HG03097 (cell line): Measurements from ENCODE around the gene CYTH4.

Experiments
- ATAC-seq: cut with Tn5 transposase; IDR thresholded peaks from one replicate; pipeline ENCODE4 v1.9.1; 2021; ENCODE audit not compliant: unreplicated experiment, low FRiP score

CYTH4 gene

DNA sequence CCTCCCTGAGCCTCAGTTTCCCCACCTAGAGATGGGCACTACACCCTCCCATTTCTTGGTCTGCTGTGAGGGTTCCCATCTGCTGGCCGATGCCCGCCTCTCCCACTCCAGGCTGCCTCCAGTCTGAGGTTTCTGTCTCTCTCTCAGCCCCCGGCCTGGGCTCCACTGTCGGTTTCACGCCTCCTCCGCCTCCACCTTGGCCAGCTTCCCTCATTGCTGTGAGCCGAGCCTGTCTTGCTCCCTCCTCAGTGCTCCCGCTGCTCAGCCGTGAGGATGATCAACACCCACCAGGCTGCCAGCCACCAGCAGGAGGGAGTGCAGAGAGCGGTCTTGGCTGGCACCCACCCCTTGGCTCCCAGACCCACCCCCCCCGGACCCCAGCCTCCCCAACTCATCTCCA lies 61.0 kb downstream of the CYTH4 start:
- no peak for ATAC-seq

DNA sequence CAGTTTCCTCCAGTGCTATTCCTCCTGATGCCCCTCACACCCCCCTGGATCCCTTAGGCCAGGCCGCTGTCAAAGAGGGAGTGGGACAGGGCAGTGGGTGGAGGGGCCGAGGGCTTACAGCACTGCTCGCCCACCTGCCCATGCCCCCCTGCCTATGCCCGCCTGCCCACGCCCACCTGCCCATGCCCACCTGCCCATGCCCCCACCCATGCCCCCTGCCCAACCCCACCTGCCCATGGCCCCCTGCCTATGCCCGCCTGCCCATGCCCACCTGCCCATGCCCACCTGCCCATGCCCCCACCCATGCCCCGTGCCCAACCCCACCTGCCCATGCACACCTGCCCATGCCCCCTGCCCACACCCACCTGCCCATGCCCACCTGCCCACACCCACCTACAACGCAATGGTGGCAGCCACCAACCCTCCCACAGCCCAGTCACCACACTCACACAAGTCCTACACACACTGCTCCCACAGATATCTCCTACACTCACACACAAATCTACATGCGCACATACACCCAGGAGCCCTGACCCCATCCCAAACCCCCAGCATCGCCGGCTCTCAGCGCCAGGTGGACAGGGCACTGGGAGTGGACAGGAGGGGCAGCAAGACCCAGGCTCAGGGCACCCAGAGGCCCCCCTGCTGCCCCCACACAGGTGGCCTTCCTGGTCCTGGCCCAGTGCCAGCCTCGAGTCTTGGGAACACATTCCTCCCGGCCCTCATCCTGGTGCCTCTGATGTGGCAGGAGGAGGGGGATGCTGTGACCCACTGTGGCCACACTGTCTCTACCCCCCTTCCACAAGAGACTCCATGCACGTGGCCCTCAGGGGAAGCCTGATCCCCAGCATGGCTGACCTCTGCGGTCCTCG lies 61.8 kb downstream of the CYTH4 start:
- ATAC-seq, result no peak

DNA sequence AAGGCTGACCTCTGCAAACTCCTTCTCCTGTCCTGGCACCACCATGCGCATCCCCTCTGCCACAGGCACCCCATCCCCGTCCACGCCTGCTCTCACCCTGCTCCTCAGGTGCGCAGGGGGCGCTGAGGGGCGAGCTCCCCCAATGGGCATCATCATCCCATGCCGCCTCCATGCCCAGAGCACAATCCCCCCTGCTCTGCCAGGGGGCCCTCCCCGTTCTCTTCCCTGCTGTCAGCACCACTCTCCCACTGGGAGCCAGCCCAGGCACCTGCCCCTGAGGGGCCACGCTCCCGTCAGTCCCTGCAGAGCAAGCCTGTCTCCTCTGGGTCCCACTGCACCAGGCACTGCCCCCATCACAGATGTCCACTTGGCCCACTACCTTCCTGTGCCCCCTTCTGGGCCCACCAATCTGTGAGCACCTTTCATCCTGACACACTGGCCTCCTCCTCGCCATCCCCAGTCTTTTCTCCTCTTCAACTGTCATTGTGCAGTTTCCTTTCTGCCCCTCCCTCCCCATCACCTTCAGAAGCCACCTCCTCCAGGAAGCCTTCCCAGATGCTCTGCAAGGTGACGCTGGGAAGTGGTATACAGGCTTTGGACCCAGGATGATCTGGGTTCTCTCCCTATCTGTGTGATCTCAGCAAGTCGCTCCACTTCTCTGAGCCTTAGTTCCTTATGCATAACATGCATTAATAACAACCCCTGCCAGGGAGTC lies 62.6 kb downstream of the CYTH4 start:
- ATAC-seq, result no peak

DNA sequence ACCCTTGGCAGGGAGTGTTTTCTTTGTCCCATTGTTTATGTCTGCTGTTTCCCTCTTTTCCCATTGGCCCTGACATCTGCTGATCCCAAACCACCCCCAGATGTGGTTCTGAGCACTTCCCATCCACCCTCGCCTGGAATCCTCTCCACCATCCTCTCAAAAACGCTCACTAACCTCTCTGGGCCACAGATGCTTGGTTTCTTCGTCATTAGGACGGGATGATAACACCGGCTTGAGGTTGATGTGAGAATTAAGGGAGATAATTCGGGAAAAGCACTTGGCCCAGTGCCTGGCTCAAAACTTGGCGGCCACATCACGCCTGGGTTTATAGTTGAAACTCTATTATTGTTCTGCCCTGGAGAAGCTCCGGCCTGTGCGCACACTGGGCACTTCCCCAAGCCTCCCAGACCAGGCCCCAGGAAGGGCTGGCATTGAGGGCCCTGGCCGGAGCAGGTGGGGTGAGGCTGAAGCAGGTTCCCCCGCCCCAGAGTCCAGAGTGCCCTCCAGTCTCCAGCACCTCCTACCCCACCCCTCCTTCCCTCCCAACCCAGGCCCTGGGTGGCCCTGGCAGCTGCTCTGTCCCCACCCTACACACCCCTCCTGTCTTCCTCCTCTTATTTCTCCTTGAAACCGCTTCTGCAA lies 63.7 kb downstream of the CYTH4 start:
- no peak for ATAC-seq

DNA sequence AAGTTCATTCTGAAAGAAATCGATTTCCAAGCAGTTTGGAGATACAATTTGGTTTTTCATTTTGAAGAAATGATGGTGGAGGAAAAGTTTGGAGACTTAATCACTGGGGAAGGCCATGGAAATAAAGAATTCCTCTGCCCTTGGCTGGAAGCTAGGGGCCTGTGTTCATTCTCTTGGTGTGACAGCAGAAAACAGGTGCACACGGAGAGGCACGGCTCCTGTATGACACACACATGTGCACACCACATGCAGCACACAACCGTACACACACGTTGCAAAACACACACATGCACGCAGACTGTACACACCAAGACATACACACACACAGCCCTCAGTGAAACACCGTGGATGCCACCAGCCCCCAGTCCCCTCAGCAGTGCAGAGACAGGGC lies 64.2 kb downstream of the CYTH4 start:
- no peak for ATAC-seq

DNA sequence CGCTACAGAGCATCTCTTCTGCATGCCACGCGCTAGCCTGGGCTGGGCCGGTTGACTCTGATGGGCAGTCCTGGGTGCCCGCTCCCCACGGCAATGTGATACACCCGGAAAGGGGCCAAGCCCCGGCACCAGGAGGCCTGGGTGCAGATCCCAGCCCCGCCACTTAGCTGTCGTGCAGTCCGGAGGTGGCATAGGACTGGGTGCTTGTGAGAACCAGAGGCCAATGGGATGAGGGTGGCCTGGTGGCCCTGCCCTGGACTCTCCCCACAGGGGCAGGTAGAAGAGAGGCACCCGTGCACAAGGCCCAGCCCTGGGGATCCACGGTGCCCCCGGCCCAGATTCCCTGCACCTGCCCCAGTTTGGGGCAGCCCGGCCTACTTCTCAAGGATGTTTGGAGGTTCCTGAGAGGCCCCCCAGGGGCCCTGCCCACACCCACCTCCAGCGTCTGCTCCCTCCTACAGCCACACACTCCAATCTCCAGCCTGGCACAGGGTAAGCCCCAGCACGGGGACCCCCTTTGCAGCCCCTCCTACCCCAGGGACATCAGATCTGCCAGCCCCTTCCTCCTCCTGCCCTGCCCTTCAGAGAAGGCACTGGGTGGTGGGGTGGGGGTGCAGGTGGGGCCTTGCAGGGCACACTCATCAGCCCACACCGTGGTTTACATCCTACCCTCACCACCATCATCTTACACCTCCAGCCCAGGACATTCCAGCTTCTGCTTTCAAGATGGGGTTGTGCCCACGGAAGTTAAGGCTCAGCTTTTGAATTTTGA lies 66.9 kb downstream of the CYTH4 start:
- ATAC-seq, result no peak

DNA sequence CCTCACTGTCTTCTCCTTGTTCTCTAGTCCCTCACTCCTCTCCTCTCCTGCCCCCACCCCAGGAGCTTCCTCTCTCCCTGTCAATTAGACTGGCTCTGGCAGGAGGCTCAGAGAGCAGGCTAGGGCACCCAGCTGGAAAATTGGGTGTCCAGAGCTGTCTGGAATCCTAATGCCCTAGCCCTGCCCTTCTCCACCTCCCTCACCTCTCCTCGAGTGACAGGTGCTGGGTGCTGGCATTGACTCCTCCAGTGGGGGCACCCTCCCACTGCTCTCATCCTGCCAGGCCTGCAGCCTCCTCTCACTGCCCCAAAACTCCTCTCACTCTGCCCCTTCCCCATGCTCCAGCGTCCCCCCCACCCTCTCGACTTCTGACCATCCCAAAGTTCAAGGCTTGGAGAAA lies 68.9 kb downstream of the CYTH4 start:
- ATAC-seq, result no peak

DNA sequence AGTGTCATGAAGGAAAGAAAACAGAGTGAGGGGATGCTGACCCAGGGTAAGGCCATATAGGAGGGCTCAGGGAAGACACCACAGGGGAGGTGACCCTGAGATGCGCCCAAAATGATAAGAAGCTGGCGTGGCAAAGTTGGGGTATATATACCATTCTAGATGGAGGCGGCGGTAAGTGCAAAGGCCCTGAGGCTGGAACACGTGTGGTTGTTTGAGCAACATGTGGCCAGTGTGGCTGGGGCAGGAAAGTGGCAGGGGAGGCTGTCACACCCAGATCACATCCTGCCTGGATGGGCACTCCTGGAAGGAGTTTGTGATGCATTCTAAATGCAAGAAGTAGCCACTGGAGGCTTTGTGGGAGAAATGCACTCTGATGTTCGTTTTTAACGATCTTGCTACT lies 70.2 kb downstream of the CYTH4 start:
- ATAC-seq, result no peak

DNA sequence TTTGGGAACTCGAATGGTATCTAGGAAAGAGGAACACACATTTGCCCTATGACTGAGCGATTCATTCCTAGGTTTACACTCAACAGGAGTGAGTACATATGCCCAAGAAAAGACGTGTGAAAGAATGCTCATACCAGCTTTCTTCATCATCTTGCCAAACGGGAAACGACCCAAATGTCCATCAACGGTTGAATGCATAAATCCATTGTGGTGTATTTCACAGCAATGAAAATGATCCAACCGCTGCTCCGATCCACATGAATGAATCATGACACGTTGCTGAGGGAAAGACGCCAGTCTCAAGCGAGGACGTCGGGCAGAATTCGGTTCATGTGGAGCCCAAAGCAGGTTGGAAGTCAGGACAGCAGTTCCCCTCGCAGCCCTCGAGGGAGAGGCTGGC lies 71.5 kb downstream of the CYTH4 start:
- ATAC-seq, result no peak

DNA sequence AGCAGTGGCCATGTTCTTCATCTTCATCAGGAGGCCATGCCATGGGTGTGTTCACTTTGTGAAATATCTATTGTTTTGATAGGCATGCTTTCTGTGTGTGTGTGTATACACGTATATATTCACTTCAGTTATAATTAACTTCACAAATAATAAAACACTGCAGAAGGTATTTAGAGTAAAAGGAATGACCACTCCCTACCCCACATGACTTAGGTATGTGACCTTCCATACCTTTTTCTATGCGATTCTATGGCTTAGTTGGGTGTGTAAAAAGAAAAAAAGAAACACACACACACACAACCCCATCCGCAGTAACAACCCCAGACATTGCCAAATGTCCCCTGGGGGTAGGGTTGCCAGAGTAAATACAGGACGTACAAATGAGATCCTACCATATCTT lies 72.0 kb downstream of the CYTH4 start:
- no peak for ATAC-seq

DNA sequence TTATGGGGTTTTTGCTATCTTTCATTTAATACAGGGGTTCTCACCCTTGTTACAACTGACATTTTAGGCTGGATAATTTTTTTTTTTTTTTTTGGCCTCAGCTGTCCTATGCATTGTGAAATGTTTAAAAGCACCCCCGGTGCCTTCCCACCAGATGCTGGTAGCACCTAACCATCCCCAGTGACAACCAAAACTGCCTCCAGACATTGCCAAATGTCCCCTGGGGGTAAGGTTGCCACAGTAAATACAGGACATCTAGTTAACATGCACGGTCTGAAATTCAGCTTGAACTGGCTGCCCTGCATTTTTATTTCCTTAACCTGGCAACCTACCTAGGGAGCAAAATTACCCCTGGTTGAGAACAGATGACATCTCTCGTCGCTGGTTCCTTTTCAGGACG lies 72.4 kb downstream of the CYTH4 start:
- ATAC-seq, result no peak

DNA sequence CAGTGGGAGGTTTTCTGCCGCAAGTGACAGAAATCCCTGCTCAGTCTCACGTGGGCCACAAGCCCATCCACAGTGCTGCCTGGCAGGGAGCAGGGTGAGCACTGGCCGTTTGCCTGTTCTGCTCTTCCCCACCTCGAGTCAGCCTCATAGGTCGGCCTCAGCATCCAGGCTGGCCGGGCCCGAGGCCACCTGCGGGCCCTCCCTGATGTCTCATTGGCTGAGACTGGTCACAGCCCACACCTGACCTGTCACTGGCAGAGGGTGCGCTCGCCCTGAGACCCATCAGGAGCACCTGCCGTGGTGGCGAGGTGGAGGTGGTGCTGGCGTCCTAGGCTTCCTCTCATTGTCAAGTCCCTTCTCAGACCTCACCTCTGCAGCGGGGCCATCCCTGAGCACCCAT lies 72.9 kb downstream of the CYTH4 start:
- ATAC-seq, result no peak

DNA sequence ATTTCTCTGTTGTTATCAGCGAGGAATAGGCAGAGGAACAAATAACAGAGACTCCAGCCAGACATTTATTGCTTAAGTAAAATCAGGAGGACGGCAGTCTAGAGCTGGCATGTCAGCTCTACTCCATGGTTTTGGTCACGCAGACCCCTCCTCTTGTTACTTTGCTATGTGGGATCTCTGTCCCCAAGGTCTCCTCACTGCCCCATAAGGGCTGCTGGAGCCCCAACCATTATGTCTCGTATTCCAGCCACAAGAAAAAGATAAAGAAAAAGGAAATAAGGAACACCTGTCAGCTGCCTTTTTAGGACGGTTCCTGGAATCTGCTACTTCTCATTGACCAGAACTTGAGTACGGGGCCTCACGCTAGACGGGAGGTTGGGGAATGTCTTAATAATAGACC lies 74.6 kb downstream of the CYTH4 start:
- ATAC-seq, result no peak

DNA sequence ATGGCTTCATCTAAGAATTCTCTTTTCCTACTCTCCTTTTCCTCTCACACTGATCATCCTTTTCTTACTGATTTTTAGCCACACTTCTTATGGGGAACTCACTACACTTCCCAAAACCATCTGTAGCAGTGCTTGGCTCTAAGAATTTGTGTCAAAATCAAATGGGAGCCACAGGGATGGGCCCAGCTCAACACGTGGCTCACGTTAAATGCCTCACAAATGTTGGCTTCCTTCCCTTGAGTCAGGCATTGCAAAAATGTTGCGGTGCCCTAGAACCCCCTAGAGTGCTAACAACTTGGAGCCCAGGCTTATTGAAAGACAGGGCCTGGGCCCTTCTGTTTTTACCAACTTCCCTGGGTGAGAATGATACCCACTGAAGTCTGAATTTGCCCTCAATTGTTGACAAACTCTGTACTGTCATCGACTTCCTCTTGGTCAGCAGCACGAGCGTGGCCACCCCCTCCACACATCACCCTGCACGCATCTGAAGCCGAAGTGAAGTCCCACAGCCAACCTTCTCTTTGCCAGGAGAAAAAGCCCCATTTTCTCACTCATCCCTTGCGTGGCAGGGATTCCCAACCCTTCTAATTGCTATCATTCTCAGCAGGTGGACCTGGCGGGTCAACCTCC lies 75.3 kb downstream of the CYTH4 start:
- ATAC-seq, result no peak

DNA sequence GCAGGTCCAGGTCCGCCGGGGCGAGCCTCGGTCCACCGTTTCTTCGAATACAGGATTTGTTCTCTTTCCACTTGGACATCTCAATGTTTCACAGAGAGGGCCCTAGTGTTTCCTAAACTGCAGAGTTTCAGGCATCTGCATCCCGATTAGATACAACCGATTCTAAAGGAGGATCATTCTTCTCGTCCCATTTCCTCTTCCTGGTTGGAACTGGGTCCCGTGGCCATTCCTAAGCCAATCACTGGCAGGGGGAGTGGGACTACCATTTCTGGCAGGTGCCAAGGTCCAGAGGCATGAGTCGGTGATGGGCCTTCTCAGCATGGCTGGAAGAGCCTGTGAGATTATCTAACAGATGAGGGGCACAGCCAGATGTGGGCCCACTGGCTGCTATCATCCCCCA lies 76.1 kb downstream of the CYTH4 start:
- ATAC-seq, result no peak

DNA sequence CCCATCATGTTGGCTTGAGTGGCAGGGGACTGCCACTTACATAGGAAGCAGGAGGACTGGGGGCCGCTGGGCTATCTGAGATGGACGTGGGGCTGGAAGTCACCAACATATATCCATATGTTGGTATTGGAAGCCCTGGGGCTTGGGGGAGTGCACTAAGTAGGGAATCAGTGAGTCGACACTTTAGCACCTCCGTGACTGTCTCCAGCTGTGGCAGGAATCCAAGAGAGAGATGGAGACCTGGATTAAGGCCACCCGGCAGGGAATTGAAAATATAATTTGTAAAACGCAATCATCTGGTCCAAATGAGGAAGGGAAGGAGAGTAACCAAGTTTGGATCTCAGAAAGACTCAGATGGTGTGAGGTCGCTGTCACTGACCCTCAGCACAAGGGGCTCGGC lies 76.6 kb downstream of the CYTH4 start:
- no peak for ATAC-seq

DNA sequence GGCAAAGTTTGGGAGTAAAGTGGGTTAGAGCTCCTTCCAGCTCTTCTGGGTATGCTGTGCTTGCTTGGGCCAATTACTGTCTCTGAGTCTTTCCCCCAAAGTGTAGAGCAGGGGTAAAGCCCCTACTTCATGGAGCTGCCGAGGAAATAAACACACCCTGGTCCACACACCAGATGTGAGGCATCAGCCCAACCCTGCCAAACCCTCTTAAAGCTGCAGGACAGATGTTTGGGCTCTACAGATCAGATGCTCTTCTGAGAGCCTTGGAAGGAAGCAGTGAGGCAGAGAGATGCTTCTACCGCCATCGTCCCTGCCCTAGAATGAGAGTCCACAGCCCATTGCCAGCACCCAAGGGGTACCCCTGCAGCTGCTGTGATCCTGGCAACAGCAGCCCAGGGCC lies 80.3 kb downstream of the CYTH4 start:
- no peak for ATAC-seq

DNA sequence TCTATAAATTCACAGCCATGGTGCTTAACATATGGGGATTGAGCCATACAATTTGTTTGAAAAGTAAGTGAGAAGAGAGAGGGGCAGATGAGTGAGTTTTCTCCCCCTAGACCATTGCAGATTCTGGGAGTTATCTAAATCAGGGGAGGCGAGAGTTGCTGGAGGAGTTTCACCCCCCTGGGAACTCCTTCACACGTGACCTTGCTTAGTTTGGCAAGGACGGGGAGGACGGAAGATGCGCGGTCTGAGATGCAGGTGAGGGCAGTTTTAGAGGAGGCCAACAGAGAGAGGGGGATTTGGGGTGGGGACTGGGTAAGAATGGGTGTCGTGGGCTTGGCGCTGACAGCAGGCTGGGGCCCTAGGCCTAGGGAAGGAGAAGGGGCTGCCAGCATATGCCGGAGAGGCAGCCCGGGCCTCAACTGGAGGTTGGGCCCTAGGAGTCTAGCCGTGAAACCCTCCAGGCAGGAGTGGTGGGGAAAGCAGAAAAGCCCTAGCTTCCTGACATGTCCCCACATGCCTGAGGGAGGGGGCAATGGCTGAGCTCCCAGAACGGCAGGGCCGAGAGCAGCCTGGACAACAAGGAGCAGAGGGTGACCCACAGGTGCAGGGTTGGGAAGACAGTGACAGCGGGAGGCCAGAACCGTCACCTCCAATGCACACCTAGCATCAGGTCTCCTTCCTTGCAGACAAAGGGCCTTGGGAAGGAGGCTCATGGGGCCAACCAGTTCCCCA lies 81.1 kb downstream of the CYTH4 start:
- no peak for ATAC-seq
